Right hindlimb (tissue), 1 donor: Measurements from ENCODE around the gene PTPRD.

Experiments used
- DNase-seq: peaks from one replicate; pipeline ENCODE4 v3.0.0-alpha.2; 2018

PTPRD gene

GRCh38 chr9:9847750-9848149 lies 765.1 kb downstream of the PTPRD start:
- no peak for DNase-seq

- no peak for DNase-seq
These were observed 766.2 kb downstream of the PTPRD start for GRCh38 chr9:9846557-9846956.

GRCh38 chr9:9820436-9820835 lies 792.4 kb downstream of the PTPRD start:
- no peak for DNase-seq

- no peak for DNase-seq
These were observed 792.9 kb downstream of the PTPRD start for GRCh38 chr9:9819886-9820285.

GRCh38 chr9:9817176-9817575 lies 795.6 kb downstream of the PTPRD start:
- DNase-seq: no peak

- no peak for DNase-seq
These were observed 808.7 kb downstream of the PTPRD start for GRCh38 chr9:9804109-9804508.

GRCh38 chr9:9799287-9799686 lies 813.5 kb downstream of the PTPRD start:
- no peak for DNase-seq

- no peak for DNase-seq
These were observed 820.5 kb downstream of the PTPRD start for GRCh38 chr9:9792144-9792857.

GRCh38 chr9:9791611-9792010 lies 821.2 kb downstream of the PTPRD start:
- DNase-seq: no peak

- peak; percentile 21 for DNase-seq
These were observed 822.5 kb downstream of the PTPRD start for GRCh38 chr9:9790216-9790872.

GRCh38 chr9:9783711-9784110 lies 829.1 kb downstream of the PTPRD start:
- no peak for DNase-seq

GRCh38 chr9:9783211-9783610 lies 829.6 kb downstream of the PTPRD start:
- no peak for DNase-seq

- no peak for DNase-seq
These were observed 834.5 kb downstream of the PTPRD start for GRCh38 chr9:9778293-9778692.

GRCh38 chr9:9774471-9774870 lies 838.3 kb downstream of the PTPRD start:
- DNase-seq: no peak

- DNase-seq: no peak
These were observed 841.5 kb downstream of the PTPRD start for GRCh38 chr9:9771314-9771713.

GRCh38 chr9:9764821-9765220 lies 848.0 kb downstream of the PTPRD start:
- DNase-seq: no peak

GRCh38 chr9:9754186-9754585 lies 858.6 kb downstream of the PTPRD start:
- no peak for DNase-seq

GRCh38 chr9:9753266-9753665 lies 859.5 kb downstream of the PTPRD start:
- DNase-seq: no peak

GRCh38 chr9:9752722-9753121 lies 860.1 kb downstream of the PTPRD start:
- DNase-seq: peak; percentile 18

- no peak for DNase-seq
These were observed 860.8 kb downstream of the PTPRD start for GRCh38 chr9:9751996-9752395.

GRCh38 chr9:9750719-9751118 lies 862.1 kb downstream of the PTPRD start:
- DNase-seq: no peak

- no peak for DNase-seq
These were observed 863.2 kb downstream of the PTPRD start for GRCh38 chr9:9749591-9749990.

- no peak for DNase-seq
These were observed 865.0 kb downstream of the PTPRD start for GRCh38 chr9:9747787-9748186.

GRCh38 chr9:9746826-9747225 lies 866.0 kb downstream of the PTPRD start:
- DNase-seq: no peak

- no peak for DNase-seq
These were observed 869.0 kb downstream of the PTPRD start for GRCh38 chr9:9743822-9744221.
